ENCODE measurements around the gene BPIFB1.

- no peak for TF ChIP-seq CTCF (IDR thresholded peaks at IDR 0.05 in 2 of 3, conservative IDR thresholded peaks at IDR 0.05 in 1 of 3; ENCODE audit: insufficient read depth in 2 of 3, low read depth in 1 of 3, low read length in 3 of 3)
- no peak for TF ChIP-seq ARID2 (IDR thresholded peaks at IDR 0.05)
- TF ChIP-seq BHLHE40 (IDR thresholded peaks at IDR 0.05; ENCODE audit: low read length) = no peak
- TF ChIP-seq HMG20B (CRISPR knock-in tag; IDR thresholded peaks at IDR 0.05) = no peak
- no peak for TF ChIP-seq ZBTB43 (CRISPR knock-in tag; IDR thresholded peaks at IDR 0.05)
- TF ChIP-seq PHF21A (IDR thresholded peaks at IDR 0.05; ENCODE audit: borderline replicate concordance, low read depth) = no peak
- TF ChIP-seq ZHX1 (conservative IDR thresholded peaks at IDR 0.05; ENCODE audit: low read length) = no peak
- TF ChIP-seq ZNF274 (IDR thresholded peaks at IDR 0.05; ENCODE audit: borderline replicate concordance, low read depth, low read length) = no peak
- TF ChIP-seq POLR2AphosphoS5 (IDR thresholded peaks at IDR 0.05; ENCODE audit: control insufficient read depth, insufficient read depth, low read depth, low read length) = no peak
- TF ChIP-seq MEF2A (IDR thresholded peaks at IDR 0.05; ENCODE audit: control insufficient read depth, low read depth, low read length) = no peak
- TF ChIP-seq ETV6 (IDR thresholded peaks at IDR 0.05; ENCODE audit: borderline replicate concordance in 1 of 2, low read depth in 2 of 2, low read length in 1 of 2) = no peak
- no peak for TF ChIP-seq ETV6 (CRISPR knock-in tag; IDR thresholded peaks at IDR 0.05; ENCODE audit: borderline replicate concordance)
- no peak for TF ChIP-seq PPARD (CRISPR knock-in tag; IDR thresholded peaks at IDR 0.05)
These were observed 2.2 kb upstream of the BPIFB1 start for GRCh38 chr20:33280775-33281174.

All from K562 (cell line).